DOHH2 (cell line): ENCODE results near the gene SYAP1.
"Not testable (repeated sequence)": the region's sequence is repeated elsewhere in the genome, so short reads cannot be mapped to it uniquely, and the experiment has no call there.

Source experiments
- H3F3A ChIP-seq: fragments of 200-600 bp; sonication (generic), shearing (Covaris generic); 2 replicates; pipeline ENCODE4 v1.6.0; 2016; ENCODE audit warnings: antibody characterized with exemption, mild to moderate bottlenecking; ENCODE audit not compliant: control insufficient read depth, insufficient read depth
- H3K27ac ChIP-seq: fragments of 200-600 bp; sonication (generic); 2 replicates; pipeline ENCODE4 v1.5.1; 2014; ENCODE audit warnings: low read depth, mild to moderate bottlenecking, low read length, moderate library complexity
- H3K27me3 ChIP-seq: fragments of 200-600 bp; sonication (generic); 2 replicates; pipeline ENCODE4 v1.6.1; 2014; ENCODE audit warnings: mild to moderate bottlenecking, low read length, mixed read lengths; ENCODE audit not compliant: control insufficient read depth
- H3K36me3 ChIP-seq: fragments of 200-600 bp; sonication (generic); 2 replicates; pipeline ENCODE4 v1.6.1; 2014; ENCODE audit warnings: mild to moderate bottlenecking, low read length, moderate library complexity, mixed read lengths; ENCODE audit not compliant: control insufficient read depth
- H3K4me1 ChIP-seq: fragments of 200-600 bp; sonication (generic); 2 replicates; pipeline ENCODE4 v1.6.1; 2014; ENCODE audit warnings: mild to moderate bottlenecking, low read length, mixed read lengths; ENCODE audit not compliant: control insufficient read depth
- H3K4me2 ChIP-seq: fragments of 200-600 bp; sonication (generic); 2 replicates; pipeline ENCODE4 v1.6.0; 2014; ENCODE audit warnings: mild to moderate bottlenecking, low read length, moderate library complexity
- H3K4me3 ChIP-seq: fragments of 200-600 bp; sonication (generic); 2 replicates; pipeline ENCODE4 v1.5.1; 2014; ENCODE audit warnings: mild to moderate bottlenecking, low read length, mixed read lengths
- H3K79me2 ChIP-seq: fragments of 200-600 bp; sonication (generic); 2 replicates; pipeline ENCODE4 v1.6.1; 2014; ENCODE audit warnings: mild to moderate bottlenecking, low read length, mixed read lengths; ENCODE audit not compliant: control insufficient read depth
- H3K9me2 ChIP-seq: fragments of 200-600 bp; sonication (generic); replicated peaks from 2 replicates; pipeline ENCODE4 v1.6.1; 2014; ENCODE audit warnings: mild to moderate bottlenecking, low read length, mixed read lengths; ENCODE audit not compliant: control insufficient read depth
- H3K9me3 ChIP-seq: fragments of 200-600 bp; sonication (generic); 2 replicates; pipeline ENCODE4 v1.6.1; 2014; ENCODE audit warnings: antibody characterized with exemption, low read length, mixed read lengths; ENCODE audit not compliant: control insufficient read depth, insufficient read depth
- H4K20me1 ChIP-seq: fragments of 200-600 bp; sonication (generic); 2 replicates; pipeline ENCODE4 v1.6.0; 2014; ENCODE audit warnings: low read depth, mild to moderate bottlenecking, antibody characterized with exemption, low read length, moderate library complexity; ENCODE audit not compliant: control insufficient read depth, insufficient read depth
- EZH2phosphoT487 ChIP-seq: fragments of 200-600 bp; sonication (generic); IDR thresholded peaks from 2 replicates; pipeline ENCODE4 v1.6.1; 2017; ENCODE audit warnings: borderline replicate concordance, mild to moderate bottlenecking, antibody characterized with exemption, low read length, moderate library complexity, mixed read lengths
- TF ChIP-seq, protein P1 (sequence below): fragments of 200-600 bp; sonication (generic); IDR thresholded peaks from one replicate; pipeline ENCODE4 v1.5.1; 2014; ENCODE audit warnings: antibody characterized with exemption, mild to moderate bottlenecking, low read depth, low read length; ENCODE audit not compliant: poor library complexity, severe bottlenecking

The SYAP1 gene

DNA sequence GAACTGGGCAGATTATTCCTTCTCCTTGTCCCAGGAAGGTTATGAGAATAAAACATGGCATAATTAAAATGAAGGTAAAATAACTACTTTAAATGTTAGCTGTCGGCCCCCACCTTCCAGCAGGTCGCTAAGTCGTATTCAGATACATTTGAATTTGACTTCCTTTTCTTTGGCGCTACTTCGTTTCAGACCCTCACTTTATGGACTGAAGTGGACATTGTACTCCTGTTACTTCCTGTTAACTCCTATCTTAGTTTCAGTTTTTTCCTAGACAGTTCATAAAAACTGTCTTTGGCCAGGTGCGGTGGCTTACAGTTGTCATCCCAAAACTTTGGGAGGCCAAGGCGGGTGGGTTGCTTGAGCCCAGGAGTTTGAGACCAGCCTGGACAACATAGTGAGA is 5.7 kb downstream of the SYAP1 start:
- Histone ChIP-seq H3K4me2 (no peak overlapping the region), H3K9me2 (no peaks in the 10 kb centered on the region), H3K9me3 (no peaks in the 10 kb centered on the region), H3K27ac (no peak overlapping the region), H3K27me3 (no peaks in the 10 kb centered on the region), H3F3A (no peaks in the 10 kb centered on the region), H3K4me1 (peaks cover 21% of the 10 kb centered on the region), H4K20me1 (peaks cover 9% of the 10 kb centered on the region; the same call in 1 of the 2 replicates), H3K36me3 (peaks cover 16% of the 10 kb centered on the region; the same call in 1 of the 2 replicates), H3K79me2 (peaks cover 83% of the 10 kb centered on the region), H3K4me3 (no peak overlapping the region)
- TF ChIP-seq, protein P1, sequence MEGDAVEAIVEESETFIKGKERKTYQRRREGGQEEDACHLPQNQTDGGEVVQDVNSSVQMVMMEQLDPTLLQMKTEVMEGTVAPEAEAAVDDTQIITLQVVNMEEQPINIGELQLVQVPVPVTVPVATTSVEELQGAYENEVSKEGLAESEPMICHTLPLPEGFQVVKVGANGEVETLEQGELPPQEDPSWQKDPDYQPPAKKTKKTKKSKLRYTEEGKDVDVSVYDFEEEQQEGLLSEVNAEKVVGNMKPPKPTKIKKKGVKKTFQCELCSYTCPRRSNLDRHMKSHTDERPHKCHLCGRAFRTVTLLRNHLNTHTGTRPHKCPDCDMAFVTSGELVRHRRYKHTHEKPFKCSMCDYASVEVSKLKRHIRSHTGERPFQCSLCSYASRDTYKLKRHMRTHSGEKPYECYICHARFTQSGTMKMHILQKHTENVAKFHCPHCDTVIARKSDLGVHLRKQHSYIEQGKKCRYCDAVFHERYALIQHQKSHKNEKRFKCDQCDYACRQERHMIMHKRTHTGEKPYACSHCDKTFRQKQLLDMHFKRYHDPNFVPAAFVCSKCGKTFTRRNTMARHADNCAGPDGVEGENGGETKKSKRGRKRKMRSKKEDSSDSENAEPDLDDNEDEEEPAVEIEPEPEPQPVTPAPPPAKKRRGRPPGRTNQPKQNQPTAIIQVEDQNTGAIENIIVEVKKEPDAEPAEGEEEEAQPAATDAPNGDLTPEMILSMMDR, result no peak
- no peak for TF ChIP-seq EZH2phosphoT487

DNA sequence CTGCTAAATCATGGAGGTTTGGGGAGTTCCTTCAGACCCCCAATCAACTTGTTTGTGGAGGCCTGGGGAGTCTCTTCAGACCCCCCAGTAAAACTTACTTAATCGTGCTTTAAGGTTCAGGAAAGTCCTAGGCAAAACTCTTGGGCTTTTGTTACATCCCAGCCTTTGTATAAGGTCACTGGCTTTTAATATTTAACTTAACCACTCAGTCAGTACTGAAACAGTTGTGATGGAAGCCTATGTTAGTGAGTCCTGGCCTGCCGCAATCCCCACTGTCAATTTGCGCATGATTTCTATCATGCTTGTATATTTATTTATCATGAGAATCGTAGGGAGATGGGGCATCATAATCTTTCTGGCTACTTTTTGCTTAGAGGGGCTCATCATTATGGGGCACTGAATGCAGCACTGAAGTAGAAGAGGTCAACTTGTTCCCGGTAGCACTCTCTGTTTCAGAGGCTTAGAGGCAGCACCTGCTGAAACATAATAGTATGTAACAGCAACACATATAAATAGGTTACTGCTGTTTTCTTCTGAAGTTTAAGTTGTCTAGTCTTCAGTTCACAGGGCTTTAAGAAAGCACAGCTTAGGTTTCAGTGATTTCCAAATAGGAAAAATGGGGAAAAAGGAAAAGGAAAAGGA is 7.1 kb downstream of the SYAP1 start:
- peaks cover 78% of the 10 kb centered on the region for H3K79me2 ChIP-seq
- peaks cover 14% of the 10 kb centered on the region; the same call in 1 of the 2 replicates for H3K36me3 ChIP-seq
- not testable (repeated sequence) for H3K27me3 ChIP-seq, H3K4me2 ChIP-seq, H3K4me3 ChIP-seq, H4K20me1 ChIP-seq, H3K27ac ChIP-seq, H3K9me3 ChIP-seq, H3K9me2 ChIP-seq, H3F3A ChIP-seq
- H3K4me1 ChIP-seq, result peaks cover 21% of the 10 kb centered on the region

DNA sequence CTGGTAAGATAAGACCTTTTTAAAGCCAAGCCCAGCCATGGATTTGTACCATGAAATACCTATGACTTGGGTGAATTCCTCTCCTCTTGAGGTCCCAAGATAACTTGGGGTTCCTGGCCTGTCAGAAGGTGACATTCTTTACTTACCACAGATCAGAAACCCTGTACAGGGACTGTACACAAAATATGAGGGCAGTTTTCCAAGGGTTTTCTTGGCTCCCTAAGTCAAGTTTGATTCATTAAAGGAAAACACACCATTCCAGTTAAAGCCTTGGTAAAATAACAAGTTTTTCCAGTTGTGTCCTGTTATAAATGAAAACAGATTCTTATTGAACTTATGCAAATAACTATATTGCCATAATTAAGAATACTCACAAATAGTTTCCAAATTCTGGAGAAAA is 8.2 kb downstream of the SYAP1 start:
- no peaks in the 10 kb centered on the region for H3F3A ChIP-seq
- no peak overlapping the region for H3K4me3 ChIP-seq
- H3K27me3 ChIP-seq, result no peaks in the 10 kb centered on the region
- H4K20me1 ChIP-seq, result peaks cover 4% of the 10 kb centered on the region; the same call in 1 of the 2 replicates
- H3K4me1 ChIP-seq, result peaks cover 21% of the 10 kb centered on the region
- TF ChIP-seq, protein P1, result no peak
- no peak for TF ChIP-seq EZH2phosphoT487
- H3K79me2 ChIP-seq, result peaks cover 69% of the 10 kb centered on the region
- no peak overlapping the region for H3K27ac ChIP-seq
- H3K36me3 ChIP-seq, result peaks cover 9% of the 10 kb centered on the region; the same call in 1 of the 2 replicates
- H3K4me2 ChIP-seq, result no peak overlapping the region
- no peaks in the 10 kb centered on the region for H3K9me2 ChIP-seq
- no peaks in the 10 kb centered on the region for H3K9me3 ChIP-seq

DNA sequence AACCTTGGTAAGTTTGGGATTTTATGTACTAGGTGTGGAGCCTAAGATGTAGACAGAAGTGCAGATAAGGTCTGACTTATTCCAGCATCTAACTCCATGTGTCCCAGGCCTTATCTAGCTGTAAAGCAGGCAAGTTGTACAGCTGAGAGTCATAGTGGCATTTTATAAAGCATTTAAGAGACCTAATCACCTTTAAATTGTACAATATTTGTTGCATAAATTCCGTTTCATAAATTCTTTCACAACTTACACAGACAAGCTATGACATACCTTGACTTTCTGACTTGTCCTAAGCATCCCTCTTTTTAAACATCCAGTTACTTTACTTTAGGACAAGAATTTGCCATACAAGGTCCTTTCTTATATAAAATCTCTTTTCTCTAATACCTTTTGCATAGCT is 11.0 kb downstream of the SYAP1 start:
- no peaks in the 10 kb centered on the region for H3K27me3 ChIP-seq
- no peaks in the 10 kb centered on the region for H4K20me1 ChIP-seq

More for the DNA sequence above, 11.0 kb downstream of the SYAP1 start:
- H3K4me1 ChIP-seq, result peaks cover 3% of the 10 kb centered on the region
- H3K36me3 ChIP-seq, result peaks cover 3% of the 10 kb centered on the region; the same call in 1 of the 2 replicates
- TF ChIP-seq, protein P1, result no peak
- no peak for TF ChIP-seq EZH2phosphoT487
- no peaks in the 10 kb centered on the region for H3F3A ChIP-seq
- H3K4me3 ChIP-seq, result no peak overlapping the region
- H3K9me2 ChIP-seq, result no peaks in the 10 kb centered on the region
- H3K4me2 ChIP-seq, result no peak overlapping the region
- H3K9me3 ChIP-seq, result no peaks in the 10 kb centered on the region
- H3K27ac ChIP-seq, result no peak overlapping the region
- peaks cover 46% of the 10 kb centered on the region for H3K79me2 ChIP-seq
